ENCODE measurements around the gene ARFGAP2. TPM values are rescaled to one million over a fixed set of nuclear protein-coding genes. Genes with fewer than 3 reads are reported as not detected.

ARFGAP2 gene
- total and polyA plus RNA-seq, 4 donors, result 38.4 to 94.1 (median 67.0) TPM

- Histone ChIP-seq H3K27ac (ENCODE audit: low read depth in 1 of 2, low read length in 2 of 2) (no peak overlapping the region), H3K4me1 (ENCODE audit: control insufficient read depth in 1 of 2, insufficient read depth in 2 of 2, low read length in 2 of 2) (no peaks in the 10 kb centered on the region), H3K36me3 (ENCODE audit: control insufficient read depth in 1 of 2, insufficient read depth in 2 of 2, low read length in 1 of 2) (peaks cover 3 to 5% of the 10 kb centered on the region in 2 donors), H3K4me3 (ENCODE audit: low read length in 2 of 2) (no peak overlapping the region), H3K9me3 (ENCODE audit: control insufficient read depth, low read length) (no peaks in the 10 kb centered on the region), H3K27me3 (ENCODE audit: control insufficient read depth in 1 of 2, insufficient read depth in 2 of 2, low read length in 1 of 2) (no peaks in the 10 kb centered on the region)
- ATAC-seq (ENCODE audit: low FRiP score), result peak; percentile 73
- 28 to 33% methylated on average over 14 of the region's 14 CpGs for WGBS, 2 donors
- DNase-seq, result peak in 1 of 2 donors; percentile 87
- intact Hi-C loops (cut with DNase I), result loop anchor here in 1 of 2 donors (5.0 kb wide), 1 partner anchor 196 kb away; no protein-coding TSS in a partner anchor
Observed at GRCh38 chr11:47161134-47161854, 15.4 kb downstream of the ARFGAP2 start.

GRCh38 chr11:47160753-47161133, 15.9 kb downstream of the ARFGAP2 start:
- Histone ChIP-seq H3K4me3 (ENCODE audit: low read length in 2 of 2) (no peak overlapping the region), H3K9me3 (ENCODE audit: control insufficient read depth, low read length) (no peaks in the 10 kb centered on the region), H3K36me3 (ENCODE audit: control insufficient read depth in 1 of 2, insufficient read depth in 2 of 2, low read length in 1 of 2) (peaks cover 3 to 5% of the 10 kb centered on the region in 2 donors), H3K4me1 (ENCODE audit: control insufficient read depth in 1 of 2, insufficient read depth in 2 of 2, low read length in 2 of 2) (no peaks in the 10 kb centered on the region), H3K27ac (ENCODE audit: low read depth in 1 of 2, low read length in 2 of 2) (no peak overlapping the region), H3K27me3 (ENCODE audit: control insufficient read depth in 1 of 2, insufficient read depth in 2 of 2, low read length in 1 of 2) (no peaks in the 10 kb centered on the region)
- ATAC-seq (ENCODE audit: low FRiP score), result no peak
- intact Hi-C loops (cut with DNase I), result loop anchor here in 1 of 2 donors (5.0 kb wide), 1 partner anchor 197 kb away; no protein-coding TSS in a partner anchor
- 82 to 84% methylated on average over 5 of the region's 5 CpGs for WGBS, 2 donors
- DNase-seq, result no peak

- no peaks in the 10 kb centered on the region for H3K36me3 ChIP-seq (ENCODE audit: control insufficient read depth in 1 of 2, insufficient read depth in 2 of 2, low read length in 1 of 2)
- no peak overlapping the region for H3K27ac ChIP-seq (ENCODE audit: low read depth in 1 of 2, low read length in 2 of 2)
- DNase-seq (no peak), ATAC-seq (ENCODE audit: low FRiP score) (no peak)
- H3K27me3 ChIP-seq (ENCODE audit: control insufficient read depth in 1 of 2, insufficient read depth in 2 of 2, low read length in 1 of 2), result no peaks in the 10 kb centered on the region
- H3K4me1 ChIP-seq (ENCODE audit: control insufficient read depth in 1 of 2, insufficient read depth in 2 of 2, low read length in 2 of 2), result no peaks in the 10 kb centered on the region
- H3K9me3 ChIP-seq (ENCODE audit: control insufficient read depth, low read length), result no peaks in the 10 kb centered on the region
- 87 to 89% methylated on average over 5 of the region's 5 CpGs for whole genome bisulfite sequencing, 2 donors
- intact Hi-C loops (cut with DNase I), result loop anchor here in 1 of 2 donors (5.0 kb wide), 1 partner anchor 271 kb away; no protein-coding TSS in a partner anchor
- no peak overlapping the region for H3K4me3 ChIP-seq (ENCODE audit: low read length in 2 of 2)
Observed at GRCh38 chr11:47158242-47158641, 18.4 kb downstream of the ARFGAP2 start.

GRCh38 chr11:47157805-47158204, 18.9 kb downstream of the ARFGAP2 start:
- ATAC-seq (ENCODE audit: low FRiP score) (no peak), DNase-seq (no peak)
- Histone ChIP-seq H3K27me3 (ENCODE audit: control insufficient read depth in 1 of 2, insufficient read depth in 2 of 2, low read length in 1 of 2) (no peaks in the 10 kb centered on the region), H3K4me1 (ENCODE audit: control insufficient read depth in 1 of 2, insufficient read depth in 2 of 2, low read length in 2 of 2) (no peaks in the 10 kb centered on the region), H3K36me3 (ENCODE audit: control insufficient read depth in 1 of 2, insufficient read depth in 2 of 2, low read length in 1 of 2) (no peaks in the 10 kb centered on the region), H3K4me3 (ENCODE audit: low read length in 2 of 2) (no peak overlapping the region), H3K27ac (ENCODE audit: low read depth in 1 of 2, low read length in 2 of 2) (no peak overlapping the region), H3K9me3 (ENCODE audit: control insufficient read depth, low read length) (no peaks in the 10 kb centered on the region)
- 75 to 82% methylated on average over 8 of the region's 8 CpGs for WGBS, 2 donors
- intact Hi-C loops (cut with DNase I), result loop anchor here in 1 of 2 donors (5.0 kb wide), 1 partner anchor 271 kb away; no protein-coding TSS in a partner anchor

- H3K4me3 ChIP-seq (ENCODE audit: low read length in 2 of 2), result no peak overlapping the region
- intact Hi-C loops (cut with DNase I), result loop anchor here in 1 of 2 donors (5.0 kb wide), 1 partner anchor 270 kb away; no protein-coding TSS in a partner anchor
- H3K27ac ChIP-seq (ENCODE audit: low read depth in 1 of 2, low read length in 2 of 2), result no peak overlapping the region
- ATAC-seq (ENCODE audit: low FRiP score) (no peak), DNase-seq (peak in 1 of 2 donors; percentile 69)
- 82 to 86% methylated on average over 20 of the region's 20 CpGs for WGBS, 2 donors
- H3K36me3 ChIP-seq (ENCODE audit: control insufficient read depth in 1 of 2, insufficient read depth in 2 of 2, low read length in 1 of 2), result no peaks in the 10 kb centered on the region
- H3K4me1 ChIP-seq (ENCODE audit: control insufficient read depth in 1 of 2, insufficient read depth in 2 of 2, low read length in 2 of 2), result no peaks in the 10 kb centered on the region
- H3K9me3 ChIP-seq (ENCODE audit: control insufficient read depth, low read length), result no peaks in the 10 kb centered on the region
- H3K27me3 ChIP-seq (ENCODE audit: control insufficient read depth in 1 of 2, insufficient read depth in 2 of 2, low read length in 1 of 2), result no peaks in the 10 kb centered on the region
Observed at GRCh38 chr11:47156951-47157350, 19.7 kb downstream of the ARFGAP2 start.

- no peaks in the 10 kb centered on the region for H3K36me3 ChIP-seq (ENCODE audit: control insufficient read depth in 1 of 2, insufficient read depth in 2 of 2, low read length in 1 of 2)
- H3K27ac ChIP-seq (ENCODE audit: low read depth in 1 of 2, low read length in 2 of 2), result no peak overlapping the region
- ATAC-seq (ENCODE audit: low FRiP score) (no peak), DNase-seq (no peak)
- intact Hi-C loops (cut with DNase I), result loop anchor here in 1 of 2 donors (5.0 kb wide), 1 partner anchor 269 kb away; no protein-coding TSS in a partner anchor
- no peaks in the 10 kb centered on the region for H3K9me3 ChIP-seq (ENCODE audit: control insufficient read depth, low read length)
- WGBS, 2 donors, result 89 to 91% methylated on average over 6 of the region's 6 CpGs
- no peaks in the 10 kb centered on the region for H3K4me1 ChIP-seq (ENCODE audit: control insufficient read depth in 1 of 2, insufficient read depth in 2 of 2, low read length in 2 of 2)
- H3K27me3 ChIP-seq (ENCODE audit: control insufficient read depth in 1 of 2, insufficient read depth in 2 of 2, low read length in 1 of 2), result no peaks in the 10 kb centered on the region
- no peak overlapping the region for H3K4me3 ChIP-seq (ENCODE audit: low read length in 2 of 2)
Observed at GRCh38 chr11:47156333-47156732, 20.3 kb downstream of the ARFGAP2 start.

GRCh38 chr11:47155879-47156278, 20.8 kb downstream of the ARFGAP2 start:
- Histone ChIP-seq H3K4me3 (ENCODE audit: low read length in 2 of 2) (no peak overlapping the region), H3K9me3 (ENCODE audit: control insufficient read depth, low read length) (no peaks in the 10 kb centered on the region), H3K4me1 (ENCODE audit: control insufficient read depth in 1 of 2, insufficient read depth in 2 of 2, low read length in 2 of 2) (no peaks in the 10 kb centered on the region), H3K27ac (ENCODE audit: low read depth in 1 of 2, low read length in 2 of 2) (no peak overlapping the region), H3K36me3 (ENCODE audit: control insufficient read depth in 1 of 2, insufficient read depth in 2 of 2, low read length in 1 of 2) (no peaks in the 10 kb centered on the region), H3K27me3 (ENCODE audit: control insufficient read depth in 1 of 2, insufficient read depth in 2 of 2, low read length in 1 of 2) (no peaks in the 10 kb centered on the region)
- WGBS, 2 donors, result 91 to 92% methylated on average over 4 of the region's 4 CpGs
- intact Hi-C loops (cut with DNase I), result loop anchor here in 1 of 2 donors (5.0 kb wide), 1 partner anchor 269 kb away; no protein-coding TSS in a partner anchor
- DNase-seq, result no peak
- no peak for ATAC-seq (ENCODE audit: low FRiP score)

GRCh38 chr11:47154616-47155570, 21.8 kb downstream of the ARFGAP2 start:
- no peaks in the 10 kb centered on the region for H3K4me1 ChIP-seq (ENCODE audit: control insufficient read depth in 1 of 2, insufficient read depth in 2 of 2, low read length in 2 of 2)
- H3K9me3 ChIP-seq (ENCODE audit: control insufficient read depth, low read length), result no peaks in the 10 kb centered on the region
- ATAC-seq (ENCODE audit: low FRiP score) (no peak), DNase-seq (peak in 1 of 2 donors; percentile 48)
- no peaks in the 10 kb centered on the region for H3K36me3 ChIP-seq (ENCODE audit: control insufficient read depth in 1 of 2, insufficient read depth in 2 of 2, low read length in 1 of 2)
- no peak overlapping the region for H3K27ac ChIP-seq (ENCODE audit: low read depth in 1 of 2, low read length in 2 of 2)
- no peak overlapping the region for H3K4me3 ChIP-seq (ENCODE audit: low read length in 2 of 2)
- intact Hi-C loops (cut with DNase I), result loop anchor here in 1 of 2 donors (5.0 kb wide), 1 partner anchor 268 kb away; no protein-coding TSS in a partner anchor
- H3K27me3 ChIP-seq (ENCODE audit: control insufficient read depth in 1 of 2, insufficient read depth in 2 of 2, low read length in 1 of 2), result no peaks in the 10 kb centered on the region
- WGBS, 2 donors, result 76 to 81% methylated on average over 18 of the region's 18 CpGs

Measured in aorta (tissue), 5 donors.